ENCODE measurements around the gene ABCC9.

The ABCC9 gene

DNA sequence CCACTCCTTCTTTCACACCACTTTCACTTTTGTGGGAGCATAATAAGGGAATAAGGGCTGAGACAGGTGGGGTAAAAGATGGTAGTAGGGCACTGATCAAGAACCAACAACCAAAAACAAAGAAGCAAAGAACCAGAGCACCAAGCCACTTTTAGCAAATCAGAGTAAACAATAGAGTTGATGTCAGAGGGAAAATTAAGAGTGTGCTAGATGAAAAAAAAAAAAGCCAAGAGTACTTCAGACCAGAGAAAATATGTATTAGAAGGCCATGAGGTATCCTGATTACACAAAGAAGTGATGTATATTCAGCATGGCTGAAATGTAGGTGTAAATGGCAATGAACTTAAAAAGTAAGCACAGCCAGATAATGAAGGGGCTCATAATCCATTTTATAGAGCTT, 75.4 kb downstream of the ABCC9 start:
- no peak for DNase-seq

GRCh38 chr12:21860534-21860933, 80.7 kb downstream of the ABCC9 start:
- no peak for DNase-seq

GRCh38 chr12:21860128-21860527, 81.1 kb downstream of the ABCC9 start:
- DNase-seq = no peak

- DNase-seq = no peak
Measured at GRCh38 chr12:21852251-21852650, 89.0 kb downstream of the ABCC9 start.

- no peak for DNase-seq
Measured at GRCh38 chr12:21851151-21851550, 90.1 kb downstream of the ABCC9 start.

DNA sequence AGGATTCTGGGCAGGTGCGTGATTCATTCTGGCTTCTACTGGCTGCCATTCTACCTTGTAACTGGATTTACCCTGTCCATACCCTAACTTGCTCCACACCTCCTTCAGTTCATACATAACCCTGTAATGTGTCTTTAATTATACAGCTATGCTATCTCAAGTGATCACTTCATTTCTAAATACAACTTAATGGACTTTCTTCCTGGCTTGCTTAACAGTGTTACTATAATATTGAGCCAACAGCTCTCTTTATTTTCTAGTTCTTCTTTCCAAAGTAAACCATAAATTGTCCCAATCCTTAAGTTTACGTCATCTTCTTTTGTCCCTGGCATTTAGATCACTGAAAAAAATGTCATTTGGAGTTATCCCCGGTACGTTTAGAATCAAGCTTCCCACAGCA, 90.8 kb downstream of the ABCC9 start:
- DNase-seq = no peak

GRCh38 chr12:21849878-21850277, 91.3 kb downstream of the ABCC9 start:
- DNase-seq = no peak

- DNase-seq = no peak
Measured at GRCh38 chr12:21848192-21848591, 93.0 kb downstream of the ABCC9 start.

GRCh38 chr12:21843795-21844194, 97.4 kb downstream of the ABCC9 start:
- DNase-seq = no peak

GRCh38 chr12:21839776-21840175, 101.5 kb downstream of the ABCC9 start:
- no peak for DNase-seq

DNA sequence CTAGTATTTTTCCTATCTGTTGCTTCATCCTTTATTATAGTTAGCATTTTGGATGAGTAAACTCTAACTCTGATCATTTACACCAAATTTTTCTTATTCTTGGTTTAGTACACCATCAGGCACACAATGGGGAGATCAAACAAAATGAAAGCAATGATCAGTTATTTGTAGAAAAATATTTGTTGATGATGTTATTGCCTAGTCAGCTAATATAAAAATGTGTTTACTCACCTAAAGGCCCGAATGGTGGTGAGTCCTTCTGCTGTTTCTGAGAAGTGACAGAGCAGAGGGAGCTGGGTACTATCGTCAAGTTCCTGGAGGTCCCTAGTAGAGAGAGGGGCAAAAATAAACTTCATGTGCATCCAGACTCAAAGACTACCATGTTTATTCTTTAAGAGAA, 103.4 kb downstream of the ABCC9 start:
- no peak for DNase-seq

- no peak for DNase-seq
Measured at GRCh38 chr12:21831791-21832344, 109.4 kb downstream of the ABCC9 start.

DNA sequence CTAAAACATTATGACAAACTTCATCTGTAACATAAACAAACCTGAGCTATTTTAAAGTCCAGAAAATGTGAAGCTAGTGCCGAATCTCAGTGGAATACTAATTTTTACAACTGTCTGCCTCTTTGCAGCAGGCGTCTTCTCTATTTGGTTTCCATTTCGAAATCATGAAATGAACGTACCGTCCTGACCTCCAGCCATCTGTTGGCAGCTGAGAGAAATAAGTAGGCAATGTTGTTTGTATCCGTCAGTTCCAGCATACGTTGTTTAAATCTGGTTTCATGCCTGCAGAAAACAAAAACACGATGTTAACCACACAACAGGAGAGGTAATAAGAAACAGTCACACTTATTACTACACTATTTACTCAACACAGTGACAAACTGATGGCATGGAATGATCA, 112.4 kb downstream of the ABCC9 start:
- no peak for DNase-seq

DNA sequence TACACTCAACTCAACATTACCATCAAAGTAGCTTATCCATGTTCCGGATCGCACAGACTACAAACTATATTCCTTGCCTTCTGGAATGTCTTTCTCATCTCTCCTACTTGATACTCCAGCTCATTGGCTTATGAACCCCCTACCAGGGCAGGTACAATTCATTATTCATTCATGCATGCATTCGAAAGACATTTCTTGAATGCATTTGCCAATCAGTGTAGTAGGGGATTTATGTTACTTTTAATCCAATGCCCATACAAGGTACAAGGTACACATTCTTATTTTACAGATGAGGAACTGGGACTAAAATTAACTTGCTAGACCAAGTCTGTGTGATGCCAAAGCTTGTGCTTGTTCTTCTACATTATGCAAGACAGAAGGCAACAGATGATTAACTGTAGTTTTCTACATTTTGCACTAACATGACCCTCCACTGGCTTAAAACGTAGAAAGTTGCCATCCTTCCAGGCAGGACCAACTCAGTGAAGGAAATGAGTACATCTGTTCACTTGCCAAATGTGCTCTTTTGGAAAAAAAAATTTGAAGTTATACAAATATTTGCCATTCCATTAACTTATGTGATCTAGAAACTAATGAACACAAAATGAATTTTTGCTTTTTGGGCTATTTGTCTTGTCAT, 113.0 kb downstream of the ABCC9 start:
- no peak for DNase-seq

DNA sequence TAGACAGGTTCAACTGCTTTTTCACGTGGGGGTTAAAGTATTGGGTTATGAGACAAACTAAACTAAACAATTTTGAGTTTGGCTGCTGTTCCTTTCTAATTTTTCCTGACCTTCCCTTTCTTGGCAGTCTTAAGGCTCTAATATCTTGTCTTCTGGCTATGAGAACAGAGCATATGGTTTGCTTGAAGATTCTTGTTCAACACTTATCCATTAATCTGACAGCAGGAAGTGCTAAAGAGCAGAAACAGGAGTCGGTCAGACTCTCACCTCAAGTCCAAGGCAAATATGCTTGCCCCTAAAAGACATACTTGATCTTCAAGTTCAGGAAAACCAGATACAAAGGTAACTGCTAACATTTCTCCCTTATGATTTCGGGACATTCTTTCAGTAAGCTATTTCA, 114.1 kb downstream of the ABCC9 start:
- DNase-seq = no peak

- DNase-seq = no peak
Measured at GRCh38 chr12:21826618-21826910, 114.7 kb downstream of the ABCC9 start.

DNA sequence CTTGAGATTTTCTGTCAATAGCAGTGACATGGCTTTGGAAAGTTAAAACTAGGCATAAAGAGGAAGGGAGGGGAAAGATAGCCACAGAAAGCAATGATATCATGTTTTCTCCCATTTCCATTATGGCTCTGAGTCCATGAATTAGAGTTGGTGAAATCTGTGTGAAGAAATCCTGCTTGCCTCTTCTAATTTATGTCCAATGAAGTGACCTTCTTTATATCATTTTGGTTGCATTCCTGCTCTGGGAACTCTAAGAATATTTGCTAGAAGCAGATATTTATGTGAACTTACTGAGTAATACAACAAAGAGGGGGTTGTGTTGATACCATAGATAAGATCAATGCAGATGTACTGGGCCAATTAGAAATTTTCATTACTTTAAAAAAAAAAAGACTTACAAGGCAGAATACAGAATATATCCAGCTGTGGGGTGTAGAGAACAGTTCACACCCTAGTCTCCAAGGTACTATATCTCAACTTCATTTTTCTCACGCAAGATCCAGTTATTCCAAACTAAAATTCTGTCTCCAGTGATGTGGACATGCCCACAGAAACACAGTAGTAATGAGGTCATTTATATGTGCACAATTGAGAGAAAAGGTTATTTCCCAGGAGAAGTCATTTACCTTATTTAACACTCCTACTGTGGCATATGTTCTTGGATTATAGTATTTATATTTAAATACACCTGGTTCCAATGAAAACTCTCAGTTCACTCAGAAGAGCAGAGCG, 115.2 kb downstream of the ABCC9 start:
- no peak for DNase-seq

DNA sequence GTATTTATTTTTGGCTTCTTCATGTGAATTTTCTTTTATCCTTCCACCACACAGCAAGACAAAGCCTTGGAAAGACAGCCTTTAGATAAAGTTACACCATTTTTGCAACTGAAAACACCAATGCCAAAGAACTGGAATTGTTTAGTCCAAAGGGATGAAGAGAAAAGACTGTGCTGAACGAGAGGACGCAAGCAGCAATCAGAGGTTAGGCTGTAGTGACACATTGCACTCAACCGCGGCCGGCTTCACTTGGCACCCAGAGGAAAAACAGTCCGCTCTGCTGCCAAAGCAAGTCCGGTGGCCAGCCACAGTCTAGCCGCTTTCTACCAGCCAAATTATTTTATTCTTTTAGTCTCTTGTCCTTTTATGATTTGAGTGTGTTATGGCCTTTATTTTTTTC, 117.6 kb downstream of the ABCC9 start:
- no peak for DNase-seq

GRCh38 chr12:21819678-21820077, 121.5 kb downstream of the ABCC9 start:
- no peak for DNase-seq

DNA sequence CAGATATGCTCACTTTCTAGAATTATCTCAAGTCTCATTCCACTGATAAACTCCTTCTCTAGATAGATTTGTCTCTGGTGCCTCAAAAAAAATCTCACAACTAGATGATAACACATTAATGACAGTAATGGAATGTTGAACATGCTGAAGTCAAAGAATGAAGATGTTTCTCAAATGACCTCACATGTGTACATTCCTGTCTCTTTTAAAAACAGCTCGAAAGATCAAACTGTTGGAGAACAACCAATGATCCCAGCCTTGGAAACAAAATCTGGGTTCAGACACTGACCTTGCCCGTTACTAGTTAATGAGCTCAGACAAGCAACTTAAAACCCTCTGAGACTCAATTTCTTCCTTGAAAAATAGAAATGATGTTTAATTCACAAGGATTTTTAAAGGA, 122.0 kb downstream of the ABCC9 start:
- no peak for DNase-seq

GRCh38 chr12:21818627-21819026, 122.6 kb downstream of the ABCC9 start:
- no peak for DNase-seq

DNA sequence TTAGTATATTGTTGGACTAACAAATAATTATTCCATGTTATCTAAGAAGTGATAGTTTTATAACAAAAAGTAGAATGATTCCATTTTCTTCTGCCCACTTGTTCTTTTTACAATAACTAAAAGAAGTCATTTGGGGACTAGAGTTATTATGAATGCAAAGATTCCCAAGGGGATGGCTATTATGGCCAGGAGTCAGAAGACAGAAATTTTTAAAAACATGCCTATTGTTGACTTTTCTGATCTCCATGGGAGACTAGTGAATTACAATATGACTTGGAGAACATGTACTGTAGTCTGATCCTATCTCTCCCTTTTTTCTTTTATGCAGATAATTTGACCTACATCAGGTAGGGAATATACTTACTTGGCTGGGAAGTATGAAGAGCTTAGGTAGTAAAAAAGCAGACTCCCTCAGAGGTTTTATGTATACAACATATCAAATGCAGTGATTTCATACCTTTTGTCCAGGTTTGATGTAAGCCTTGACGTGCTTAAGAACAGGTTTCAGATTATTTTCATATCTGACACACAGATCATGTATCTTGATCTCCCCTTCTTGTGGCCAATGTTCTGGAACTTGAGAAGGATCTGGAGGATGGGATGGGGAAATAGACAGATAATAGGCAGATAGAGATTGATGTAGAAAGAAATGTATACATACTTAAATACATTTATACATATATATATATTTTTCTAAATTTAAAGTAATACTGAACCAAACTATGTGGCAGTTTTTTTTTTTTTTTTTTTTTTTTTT, 125.7 kb downstream of the ABCC9 start:
- DNase-seq = no peak

- DNase-seq = no peak
Measured at GRCh38 chr12:21814814-21815213, 126.4 kb downstream of the ABCC9 start.

- DNase-seq = no peak
Measured at GRCh38 chr12:21814327-21814726, 126.9 kb downstream of the ABCC9 start.

Data from CD4-positive, alpha-beta T cell treated with Interleukin-10 for 1 hour (primary cell).